Stimulated activated CD4-positive, alpha-beta T cell treated with anti-CD3 and anti-CD28 coated beads, Interleukin-2, amount 100 ng/mL, for 24 hours (primary cell): ENCODE results near the gene MIEF1.
A peak's percentile ranks its signal among the peaks of the same experiment; 100 is the strongest.

Source experiments
- DNase-seq, 2 donors: peaks; one replicate each; pipeline ENCODE4 v3.0.0-alpha.2; 2020

The MIEF1 gene

GRCh38 chr22:39471381-39472141 lies 30.5 kb upstream of the MIEF1 start:
- no peak for DNase-seq

DNA sequence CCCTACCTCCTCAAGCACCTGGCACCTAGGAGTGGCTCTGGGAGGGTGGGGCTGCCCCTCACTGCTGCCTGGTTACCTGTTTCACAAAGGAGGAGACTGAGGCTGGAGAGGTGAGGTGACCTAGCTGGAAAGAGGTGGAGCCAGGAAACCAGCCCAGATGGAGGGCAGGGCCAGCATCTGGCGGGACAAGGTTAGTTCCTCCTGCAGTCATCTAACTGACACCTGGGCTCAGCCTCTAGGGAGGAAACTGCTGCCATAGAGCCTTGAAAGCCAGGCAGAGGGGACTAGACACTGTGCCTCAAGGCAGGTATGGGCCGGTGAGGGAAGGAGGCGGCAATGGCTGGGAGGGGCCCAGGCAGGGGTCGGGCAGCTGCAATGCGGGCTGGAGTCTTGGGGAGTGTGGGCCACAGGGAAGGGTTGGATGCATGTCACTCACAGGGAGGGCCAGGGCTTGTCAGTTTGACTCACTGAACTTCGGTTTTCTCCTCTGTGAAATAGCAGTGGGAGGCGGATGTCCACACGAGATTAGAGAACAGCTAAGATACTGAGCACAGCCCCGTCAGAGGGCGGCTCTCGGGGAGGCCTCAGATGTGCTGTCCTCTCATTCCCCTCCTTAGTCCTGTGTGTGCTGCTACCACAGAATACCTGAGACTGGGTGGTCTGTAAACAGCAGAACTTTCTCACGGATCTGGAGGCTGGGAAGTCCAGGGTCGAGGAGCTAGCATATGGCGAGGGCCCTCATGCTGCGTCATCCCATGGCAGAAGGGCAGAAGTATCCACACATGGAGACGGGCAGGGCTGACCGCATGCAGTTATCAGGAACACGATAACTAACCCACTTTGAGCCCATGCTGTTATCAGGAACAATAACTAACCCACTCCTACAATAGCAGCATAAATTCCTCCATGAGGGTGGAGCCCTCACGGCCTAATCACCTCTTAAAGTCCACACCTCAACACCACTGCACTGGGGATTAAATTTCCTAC lies 29.2 kb upstream of the MIEF1 start:
- no peak for DNase-seq

GRCh38 chr22:39473851-39474250 lies 28.2 kb upstream of the MIEF1 start:
- no peak for DNase-seq

- DNase-seq: no peak
These were observed 27.6 kb upstream of the MIEF1 start for GRCh38 chr22:39474351-39475111.

DNA sequence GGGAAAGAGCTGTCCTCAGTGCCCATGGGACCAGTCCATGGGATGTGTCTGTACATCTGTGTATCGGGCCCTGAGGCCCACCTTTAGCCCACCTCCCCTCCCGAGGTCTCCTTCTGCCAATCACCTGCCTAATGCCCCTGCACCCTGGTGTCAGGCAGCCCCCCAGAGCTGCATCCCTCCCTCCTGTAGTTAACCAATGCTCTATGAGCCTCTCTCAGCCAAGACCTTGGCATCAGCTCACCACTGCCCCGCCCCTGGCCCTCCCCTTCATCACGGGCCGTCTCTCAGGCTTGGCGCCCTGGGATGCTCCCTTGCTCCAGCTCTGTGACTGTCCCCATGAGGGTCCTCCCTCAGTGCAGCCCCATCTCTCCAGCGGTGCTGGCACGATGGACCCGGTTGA lies 26.8 kb upstream of the MIEF1 start:
- DNase-seq: no peak

- DNase-seq: no peak
These were observed 26.2 kb upstream of the MIEF1 start for GRCh38 chr22:39475902-39476301.

- no peak for DNase-seq
These were observed 25.4 kb upstream of the MIEF1 start for GRCh38 chr22:39476664-39477063.

DNA sequence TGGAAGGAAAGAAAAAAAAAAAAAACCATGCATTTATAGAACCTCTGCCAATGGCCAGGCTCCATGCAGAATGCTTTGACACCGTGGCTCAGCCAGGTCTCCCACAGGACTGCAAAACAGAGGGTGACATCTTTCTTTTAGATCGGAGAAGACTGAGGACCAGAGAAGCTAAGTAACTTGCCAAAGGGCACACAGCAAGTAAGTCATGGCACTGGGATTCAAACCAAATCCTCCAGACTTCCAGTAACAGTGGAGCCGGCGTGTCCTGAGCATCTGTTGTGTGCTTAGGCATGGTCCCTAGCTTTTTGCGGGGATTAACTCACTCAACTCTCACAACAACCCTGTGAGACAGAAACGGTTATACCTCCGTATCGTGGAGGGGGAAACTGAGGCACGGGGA lies 24.5 kb upstream of the MIEF1 start:
- no peak for DNase-seq

- peak in 1 of 2 donors; percentile 32 for DNase-seq
These were observed 23.6 kb upstream of the MIEF1 start for GRCh38 chr22:39478441-39478850.

DNA sequence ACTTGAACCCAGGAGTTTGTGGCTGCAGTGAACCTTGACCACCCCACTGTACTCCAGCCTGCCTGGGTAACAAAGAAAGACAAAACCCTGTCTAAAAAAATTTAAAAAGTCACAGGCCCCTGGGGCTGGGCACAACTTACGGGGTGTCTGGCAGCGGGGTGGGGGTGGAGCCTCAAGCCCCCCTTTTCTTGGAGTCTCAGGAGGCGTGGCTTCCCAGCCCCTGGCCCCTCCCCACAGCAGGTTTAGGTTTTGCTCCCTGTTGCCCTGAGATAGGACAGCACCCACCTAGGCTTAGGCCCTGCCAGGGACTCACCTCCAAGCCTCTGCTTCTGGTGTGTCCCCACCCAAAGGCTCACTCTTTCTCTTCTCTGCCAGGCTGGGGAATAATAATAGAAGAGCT lies 22.8 kb upstream of the MIEF1 start:
- DNase-seq: no peak

- DNase-seq: no peak
These were observed 21.5 kb upstream of the MIEF1 start for GRCh38 chr22:39480557-39480956.

DNA sequence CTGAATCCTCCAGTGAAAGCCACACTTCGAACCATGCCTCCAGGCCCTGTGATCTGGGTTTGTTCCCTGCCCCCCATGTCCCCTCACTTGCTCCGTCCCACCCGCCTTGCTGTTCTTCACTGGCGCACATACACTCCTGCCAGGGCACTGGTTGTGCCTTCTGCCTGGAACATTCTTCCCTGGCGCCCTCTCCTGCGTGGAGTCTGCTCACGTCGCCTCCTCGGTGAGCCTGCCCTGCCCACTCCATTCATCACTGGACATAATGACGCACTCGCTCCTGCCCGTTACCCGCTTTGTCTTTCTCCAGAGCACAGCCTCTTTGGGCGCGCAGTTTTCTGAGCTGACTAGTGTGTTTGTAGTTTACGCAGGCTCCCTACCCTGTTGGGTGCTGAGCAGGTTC lies 21.0 kb upstream of the MIEF1 start:
- DNase-seq: no peak

GRCh38 chr22:39481595-39481994 lies 20.5 kb upstream of the MIEF1 start:
- no peak for DNase-seq

DNA sequence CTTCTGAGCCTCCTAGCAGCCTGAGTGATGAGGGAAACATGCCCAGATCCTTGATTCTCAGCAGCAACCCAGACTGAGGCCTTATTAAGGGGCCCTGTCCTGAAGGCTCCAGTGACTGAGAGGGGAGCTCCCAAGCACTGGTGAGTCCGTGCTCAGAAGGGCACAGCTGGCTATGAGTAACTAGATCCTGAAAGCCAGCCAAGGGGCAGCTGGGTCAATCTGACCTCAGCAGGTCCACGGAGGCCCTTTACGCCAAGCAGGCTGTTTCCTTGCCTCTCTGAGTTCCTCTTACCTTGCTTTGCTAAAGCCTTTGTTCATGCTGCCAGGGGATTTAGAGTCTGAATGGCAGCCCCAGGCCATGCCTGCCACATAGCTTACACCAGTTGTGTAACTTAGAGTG lies 19.3 kb upstream of the MIEF1 start:
- no peak for DNase-seq

GRCh38 chr22:39486951-39487825 lies 14.9 kb upstream of the MIEF1 start:
- no peak for DNase-seq

DNA sequence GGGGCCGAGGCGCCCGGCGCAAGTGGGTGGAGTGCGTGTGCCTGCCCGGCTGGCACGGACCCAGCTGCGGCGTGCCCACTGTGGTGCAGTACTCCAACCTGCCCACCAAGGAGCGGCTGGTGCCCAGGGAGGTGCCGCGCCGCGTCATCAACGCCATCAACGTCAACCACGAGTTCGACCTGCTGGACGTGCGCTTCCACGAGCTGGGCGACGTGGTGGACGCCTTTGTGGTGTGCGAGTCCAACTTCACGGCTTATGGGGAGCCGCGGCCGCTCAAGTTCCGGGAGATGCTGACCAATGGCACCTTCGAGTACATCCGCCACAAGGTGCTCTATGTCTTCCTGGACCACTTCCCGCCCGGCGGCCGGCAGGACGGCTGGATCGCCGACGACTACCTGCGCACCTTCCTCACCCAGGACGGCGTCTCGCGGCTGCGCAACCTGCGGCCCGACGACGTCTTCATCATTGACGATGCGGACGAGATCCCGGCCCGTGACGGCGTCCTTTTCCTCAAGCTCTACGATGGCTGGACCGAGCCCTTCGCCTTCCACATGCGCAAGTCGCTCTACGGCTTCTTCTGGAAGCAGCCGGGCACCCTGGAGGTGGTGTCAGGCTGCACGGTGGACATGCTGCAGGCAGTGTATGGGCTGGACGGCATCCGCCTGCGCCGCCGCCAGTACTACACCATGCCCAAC lies 14.1 kb upstream of the MIEF1 start:
- no peak for DNase-seq

GRCh38 chr22:39488563-39489083 lies 13.5 kb upstream of the MIEF1 start:
- no peak for DNase-seq

DNA sequence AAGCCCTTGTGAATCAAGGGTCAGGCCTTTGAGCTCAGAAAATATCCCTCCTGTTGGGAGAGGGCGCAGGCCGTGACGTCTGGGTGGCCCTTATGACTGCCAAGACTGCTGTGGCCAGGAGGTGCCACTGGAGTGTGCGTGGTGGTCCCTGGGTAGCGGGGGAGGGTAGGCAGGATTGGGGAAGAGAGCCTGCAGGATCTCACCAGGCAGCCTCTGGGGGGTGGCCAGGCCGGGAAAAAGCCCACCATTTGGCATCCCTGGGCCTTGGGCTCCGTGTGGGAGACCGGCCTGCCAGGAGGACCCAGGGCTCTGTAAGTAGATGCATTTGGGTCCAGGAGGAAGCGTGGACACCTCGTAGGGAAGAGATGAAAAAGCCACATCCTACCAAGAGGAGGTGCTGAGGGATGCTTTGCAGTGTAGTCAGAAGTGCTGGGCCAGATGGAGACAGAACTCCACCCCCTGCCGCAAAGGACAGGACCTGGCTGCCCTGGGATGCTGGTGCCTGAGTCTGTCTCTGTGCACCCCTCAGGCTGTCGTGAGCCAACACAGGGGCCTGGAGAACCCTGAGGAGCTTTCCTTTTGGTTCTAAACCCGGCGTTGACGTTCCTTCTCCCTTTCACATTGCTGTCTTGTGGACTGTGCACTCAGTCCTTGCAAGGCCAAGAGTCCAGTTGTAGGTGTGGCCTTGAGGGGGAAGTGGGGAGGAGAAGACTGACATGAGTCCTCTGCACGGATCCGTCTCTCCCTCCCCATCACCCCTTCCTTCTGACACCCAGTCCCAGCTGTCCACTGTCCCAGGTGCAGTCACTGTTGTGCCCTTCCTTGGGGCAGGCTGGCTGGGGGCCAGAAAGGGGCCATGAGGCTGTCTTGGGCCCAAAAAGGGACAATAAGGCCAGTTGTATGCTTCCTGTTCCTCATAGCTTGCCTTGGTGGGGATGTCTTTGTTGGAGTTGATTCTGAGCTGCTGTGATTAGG lies 12.7 kb upstream of the MIEF1 start:
- no peak for DNase-seq

GRCh38 chr22:39490135-39490798 lies 11.8 kb upstream of the MIEF1 start:
- DNase-seq: peak; percentile 82
